GM23338 (cell line): ENCODE results near the gene MAP2K5. TPM values are rescaled to one million over a fixed set of nuclear protein-coding genes. Genes with fewer than 3 reads are reported as not detected.

Source experiments
- ATAC-seq: fragments of 200-7000 bp; cut with Tn5 transposase; 3 replicates; pipeline ENCODE4 v1.9.1; 2020
- DNase-seq: peaks from one replicate; pipeline ENCODE4 v3.0.0-alpha.2; 2015; ENCODE audit warnings: low spot score
- H2AFZ ChIP-seq: fragments of 200-600 bp; sonication (generic); 2 replicates; pipeline ENCODE4 v1.8.0; 2016; ENCODE audit warnings: antibody characterized with exemption, mild to moderate bottlenecking, moderate library complexity
- H3F3A ChIP-seq: fragments of 200-600 bp; sonication (generic); replicated peaks from 2 replicates; pipeline ENCODE4 v1.8.0; 2017; ENCODE audit warnings: antibody characterized with exemption, mixed run types, low read depth
- H3K27ac ChIP-seq: fragments of 200-600 bp; sonication (generic); 2 replicates; pipeline ENCODE4 v1.6.1; 2016; ENCODE audit warnings: low read depth
- H3K27me3 ChIP-seq: fragments of 200-600 bp; sonication (generic); 2 replicates; pipeline ENCODE4 v1.8.0; 2016; ENCODE audit warnings: mild to moderate bottlenecking, mixed run types, moderate library complexity; ENCODE audit not compliant: insufficient read depth
- H3K36me3 ChIP-seq: fragments of 200-600 bp; sonication (generic); 2 replicates; pipeline ENCODE4 v1.8.0; 2016; ENCODE audit warnings: mild to moderate bottlenecking; ENCODE audit not compliant: insufficient read depth
- H3K4me1 ChIP-seq: fragments of 200-600 bp; sonication (generic); 2 replicates; pipeline ENCODE4 v1.8.0; 2016; ENCODE audit warnings: mild to moderate bottlenecking, moderate library complexity; ENCODE audit not compliant: insufficient read depth
- H3K4me2 ChIP-seq: fragments of 200-600 bp; sonication (generic); 2 replicates; pipeline ENCODE4 v1.7.1; 2017; ENCODE audit warnings: mixed run types
- H3K4me3 ChIP-seq: fragments of 200-600 bp; sonication (generic); 2 replicates; pipeline ENCODE4 v1.6.1; 2016; ENCODE audit warnings: mixed run types
- H3K79me2 ChIP-seq: fragments of 200-600 bp; sonication (generic); replicated peaks from 2 replicates; pipeline ENCODE4 v1.8.0; 2017; ENCODE audit warnings: mild to moderate bottlenecking; ENCODE audit not compliant: insufficient read depth
- H3K9me2 ChIP-seq: fragments of 200-600 bp; sonication (generic); 2 replicates; pipeline ENCODE4 v1.8.0; 2017; ENCODE audit not compliant: insufficient read depth
- H4K20me1 ChIP-seq: fragments of 200-600 bp; sonication (generic); replicated peaks from 2 replicates; pipeline ENCODE4 v1.8.0; 2017; ENCODE audit warnings: mild to moderate bottlenecking; ENCODE audit not compliant: insufficient read depth
- H3K27ac Mint-ChIP-seq: 2 replicates; pipeline ENCODE4 v1.8.0; 2020; ENCODE audit warnings: inconsistent platforms, mild to moderate bottlenecking, moderate library complexity, mixed read lengths
- H3K27me3 Mint-ChIP-seq: 3 replicates; pipeline ENCODE4 v1.8.0; 2022; ENCODE audit warnings: low read depth, mild to moderate bottlenecking, moderate library complexity, mixed read lengths, inconsistent platforms; ENCODE audit not compliant: insufficient read depth, poor library complexity
- H3K36me3 Mint-ChIP-seq: 3 replicates; pipeline ENCODE4 v1.8.0; 2021; ENCODE audit warnings: low read depth, mild to moderate bottlenecking, inconsistent platforms, moderate library complexity, mixed read lengths
- H3K4me1 Mint-ChIP-seq: 3 replicates; pipeline ENCODE4 v1.8.0; 2020; ENCODE audit warnings: mild to moderate bottlenecking, inconsistent platforms, mixed read lengths
- H3K4me3 Mint-ChIP-seq: 3 replicates; pipeline ENCODE4 v1.8.0; 2021; ENCODE audit warnings: moderate library complexity, mild to moderate bottlenecking, inconsistent platforms, mixed read lengths
- H3K9me3 Mint-ChIP-seq: 3 replicates; pipeline ENCODE4 v1.8.0; 2020; ENCODE audit warnings: moderate library complexity, mild to moderate bottlenecking, inconsistent platforms, mixed read lengths
- CREB1 ChIP-seq: fragments of 250-450 bp; sonication (Bioruptor Pico); IDR thresholded peaks from 2 replicates; pipeline ENCODE4 v1.5.0; 2020; ENCODE audit warnings: low read depth, mild to moderate bottlenecking, moderate library complexity
- CTCF ChIP-seq, 2 experiments: fragments of 200-600 bp in 1 of 2; sonication (generic) in 1 of 2; conservative IDR thresholded peaks; 2 replicates each; pipeline versions ENCODE4 v1.5.1 to v1.6.1; 2016 to 2017; ENCODE audit warnings: antibody characterized with exemption in 2 of 2, low read depth in 2 of 2, mild to moderate bottlenecking in 2 of 2, moderate library complexity in 1 of 2
- ETS1 ChIP-seq: IDR thresholded peaks from 2 replicates; pipeline ENCODE4 v1.6.1; 2016; ENCODE audit warnings: antibody characterized with exemption
- EZH2 ChIP-seq: fragments of 200-600 bp; sonication (generic); IDR thresholded peaks from one replicate; pipeline ENCODE4 v1.8.0; 2017; ENCODE audit warnings: antibody characterized with exemption, mild to moderate bottlenecking, low read depth; ENCODE audit not compliant: unreplicated experiment
- EZH2phosphoT487 ChIP-seq: fragments of 200-600 bp; sonication (generic); IDR thresholded peaks from one replicate; pipeline ENCODE4 v1.8.1; 2018; ENCODE audit warnings: antibody characterized with exemption; ENCODE audit not compliant: unreplicated experiment
- JUNB ChIP-seq: IDR thresholded peaks from one replicate; pipeline ENCODE4 v1.6.1; 2016; ENCODE audit warnings: antibody characterized with exemption; ENCODE audit not compliant: unreplicated experiment
- NANOG ChIP-seq: IDR thresholded peaks from 2 replicates; pipeline ENCODE4 v1.6.1; 2016; ENCODE audit warnings: antibody characterized with exemption, borderline replicate concordance
- POLR2AphosphoS5 ChIP-seq: IDR thresholded peaks from 2 replicates; pipeline ENCODE4 v1.6.1; 2016; ENCODE audit warnings: antibody characterized with exemption, low read depth
- REST ChIP-seq: IDR thresholded peaks from one replicate; pipeline ENCODE4 v1.6.1; 2018; ENCODE audit warnings: antibody characterized with exemption; ENCODE audit not compliant: unreplicated experiment
- STAT1 ChIP-seq: IDR thresholded peaks from one replicate; pipeline ENCODE4 v1.6.1; 2016; ENCODE audit warnings: antibody characterized with exemption; ENCODE audit not compliant: unreplicated experiment
- ZNF114 ChIP-seq: fragments of 250-450 bp; sonication (Bioruptor Pico); IDR thresholded peaks from 2 replicates; pipeline ENCODE4 v1.5.0; 2020; ENCODE audit warnings: mild to moderate bottlenecking, moderate library complexity
- ZNF331 ChIP-seq: fragments of 250-450 bp; sonication (Bioruptor Pico); IDR thresholded peaks from 2 replicates; pipeline ENCODE4 v1.5.0; 2020; ENCODE audit warnings: low read depth, mild to moderate bottlenecking, moderate library complexity
- ZNF462 ChIP-seq: fragments of 250-450 bp; sonication (Bioruptor Pico); IDR thresholded peaks from 2 replicates; pipeline ENCODE4 v1.5.0; 2020; ENCODE audit warnings: mild to moderate bottlenecking, moderate library complexity
- polyA plus RNA-seq: library from polyadenylated mRNA; unstranded; fragments of >200 nt; fragmentation: Nextera tagmentation; extraction: Ambion mirVana; gene quantifications from 2 replicates; pipeline ENCODE4 v1.2.1, GENCODE V29; 2016
- total RNA-seq: library from RNA; depleted of rRNA; stranded (reverse); fragments of >200 nt; shearing (Covaris generic); gene quantifications from 2 replicates; pipeline ENCODE4 v1.2.3, GENCODE V29; 2014

Gene MAP2K5
- total and polyA plus RNA-seq, 2 experiments from 2014 or later: 6.5 to 13.6 TPM

GRCh38 chr15:67545864-67546263 is 3.4 kb downstream of the MAP2K5 start:
- H3K27ac ChIP-seq: no peak overlapping the region
- Mint-ChIP-seq H3K4me3 (no peak overlapping the region), H3K27me3 (peaks cover 15% of the 10 kb centered on the region), H3K4me1 (peaks cover 29% of the 10 kb centered on the region), H3K36me3 (peaks cover 5% of the 10 kb centered on the region; the same call in 2 of the 3 replicates), H3K9me3 (no peaks in the 10 kb centered on the region), H3K27ac (no peak overlapping the region)
- H4K20me1 ChIP-seq: no peaks in the 10 kb centered on the region
- H3K4me2 ChIP-seq: no peak overlapping the region
- TF ChIP-seq CTCF (conservative IDR thresholded peaks at IDR 0.05; ENCODE audit: low read depth in 2 of 2): no peak
- no peak for TF ChIP-seq ETS1
- TF ChIP-seq CREB1 (CRISPR knock-in tag): no peak
- no peak for TF ChIP-seq EZH2
- TF ChIP-seq ZNF114 (CRISPR knock-in tag): no peak
- TF ChIP-seq EZH2phosphoT487: no peak
- TF ChIP-seq REST: no peak
- no peak for TF ChIP-seq STAT1
- no peak for TF ChIP-seq ZNF462 (CRISPR knock-in tag)
- no peak for TF ChIP-seq POLR2AphosphoS5
- TF ChIP-seq JUNB: no peak
- no peak for TF ChIP-seq NANOG
- TF ChIP-seq ZNF331 (CRISPR knock-in tag): no peak
- H3K4me3 ChIP-seq: no peak overlapping the region
- no peaks in the 10 kb centered on the region for H3K27me3 ChIP-seq
- DNase-seq: no peak
- H3F3A ChIP-seq: no peaks in the 10 kb centered on the region; the same call in 1 of the 2 replicates
- ATAC-seq: no peak
- H2AFZ ChIP-seq: no peak overlapping the region
- H3K4me1 ChIP-seq: peaks cover 26% of the 10 kb centered on the region
- H3K36me3 ChIP-seq: no peaks in the 10 kb centered on the region; the same call in 1 of the 2 replicates
- no peaks in the 10 kb centered on the region for H3K9me2 ChIP-seq
- 0 out of 2 replicates have a peak, but pooled peaks cover 4% of the 10 kb centered on the region for H3K79me2 ChIP-seq
